ENCODE data around the gene CHD8.

The CHD8 gene, protein sequence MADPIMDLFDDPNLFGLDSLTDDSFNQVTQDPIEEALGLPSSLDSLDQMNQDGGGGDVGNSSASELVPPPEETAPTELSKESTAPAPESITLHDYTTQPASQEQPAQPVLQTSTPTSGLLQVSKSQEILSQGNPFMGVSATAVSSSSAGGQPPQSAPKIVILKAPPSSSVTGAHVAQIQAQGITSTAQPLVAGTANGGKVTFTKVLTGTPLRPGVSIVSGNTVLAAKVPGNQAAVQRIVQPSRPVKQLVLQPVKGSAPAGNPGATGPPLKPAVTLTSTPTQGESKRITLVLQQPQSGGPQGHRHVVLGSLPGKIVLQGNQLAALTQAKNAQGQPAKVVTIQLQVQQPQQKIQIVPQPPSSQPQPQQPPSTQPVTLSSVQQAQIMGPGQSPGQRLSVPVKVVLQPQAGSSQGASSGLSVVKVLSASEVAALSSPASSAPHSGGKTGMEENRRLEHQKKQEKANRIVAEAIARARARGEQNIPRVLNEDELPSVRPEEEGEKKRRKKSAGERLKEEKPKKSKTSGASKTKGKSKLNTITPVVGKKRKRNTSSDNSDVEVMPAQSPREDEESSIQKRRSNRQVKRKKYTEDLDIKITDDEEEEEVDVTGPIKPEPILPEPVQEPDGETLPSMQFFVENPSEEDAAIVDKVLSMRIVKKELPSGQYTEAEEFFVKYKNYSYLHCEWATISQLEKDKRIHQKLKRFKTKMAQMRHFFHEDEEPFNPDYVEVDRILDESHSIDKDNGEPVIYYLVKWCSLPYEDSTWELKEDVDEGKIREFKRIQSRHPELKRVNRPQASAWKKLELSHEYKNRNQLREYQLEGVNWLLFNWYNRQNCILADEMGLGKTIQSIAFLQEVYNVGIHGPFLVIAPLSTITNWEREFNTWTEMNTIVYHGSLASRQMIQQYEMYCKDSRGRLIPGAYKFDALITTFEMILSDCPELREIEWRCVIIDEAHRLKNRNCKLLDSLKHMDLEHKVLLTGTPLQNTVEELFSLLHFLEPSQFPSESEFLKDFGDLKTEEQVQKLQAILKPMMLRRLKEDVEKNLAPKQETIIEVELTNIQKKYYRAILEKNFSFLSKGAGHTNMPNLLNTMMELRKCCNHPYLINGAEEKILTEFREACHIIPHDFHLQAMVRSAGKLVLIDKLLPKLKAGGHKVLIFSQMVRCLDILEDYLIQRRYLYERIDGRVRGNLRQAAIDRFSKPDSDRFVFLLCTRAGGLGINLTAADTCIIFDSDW (N-terminal part only)
- long read RNA-seq, partial matches to known transcripts: 66 of 84 reads
- long read RNA-seq, other reads (novel, unspliced or antisense): 17 of 84 reads

DNA sequence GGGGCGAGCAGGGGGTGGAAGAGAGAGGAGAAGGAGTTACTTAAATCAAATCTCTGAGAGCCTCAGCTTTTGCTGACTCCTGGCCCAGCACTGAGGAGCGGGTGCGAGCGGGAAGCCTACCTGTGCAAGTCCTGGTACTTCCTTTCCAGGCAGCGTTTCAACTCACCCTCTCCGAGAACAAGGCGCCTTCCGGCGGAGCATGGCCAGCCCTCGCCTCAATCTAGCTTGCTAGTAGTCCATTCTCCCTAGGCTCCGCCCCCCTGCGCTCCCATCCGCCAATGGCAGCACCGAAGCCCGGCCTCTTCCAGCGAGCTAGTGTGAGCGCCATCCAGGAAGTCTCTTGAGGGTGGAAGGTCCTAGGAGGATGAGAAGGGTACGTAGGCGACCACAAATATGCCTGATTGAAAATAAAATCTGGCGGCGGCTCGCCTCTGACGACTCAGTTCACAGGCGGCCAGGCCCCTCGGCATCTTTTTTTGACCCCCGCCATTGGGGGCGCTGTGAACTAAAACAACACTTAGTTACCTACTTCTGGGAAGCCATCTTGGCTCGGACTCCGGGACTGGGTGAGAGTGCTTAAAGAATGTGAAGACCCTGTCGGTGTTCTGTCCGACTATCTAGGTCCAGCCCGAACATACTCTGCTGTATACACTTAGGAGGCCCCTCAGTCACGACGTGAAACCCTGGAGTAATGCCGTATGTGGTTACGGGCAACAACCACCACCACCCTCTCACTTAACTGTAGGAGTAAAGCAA, at the start of gene CHD8:
Gene CHD8 (minus strand): TSS at position 212 of the 756 bp plus-strand sequence. CDS start 24,480 bp downstream, outside the sequence.
- Histone ChIP-seq H3K27me3 (ENCODE audit: insufficient read depth, poor library complexity, severe bottlenecking) (no peaks in the 10 kb centered on the region), H3K4me3 (replicated peaks; ENCODE audit: insufficient read depth, low read length) (peak within 1 kb of the TSS; percentile 92), H3K27ac (replicated peaks) (peak within 1 kb of the TSS; percentile 85)
- DNase-seq (ENCODE audit: low read depth in 1 of 2, low spot score in 1 of 2): peak; percentile 100
- TF ChIP-seq, protein P1, sequence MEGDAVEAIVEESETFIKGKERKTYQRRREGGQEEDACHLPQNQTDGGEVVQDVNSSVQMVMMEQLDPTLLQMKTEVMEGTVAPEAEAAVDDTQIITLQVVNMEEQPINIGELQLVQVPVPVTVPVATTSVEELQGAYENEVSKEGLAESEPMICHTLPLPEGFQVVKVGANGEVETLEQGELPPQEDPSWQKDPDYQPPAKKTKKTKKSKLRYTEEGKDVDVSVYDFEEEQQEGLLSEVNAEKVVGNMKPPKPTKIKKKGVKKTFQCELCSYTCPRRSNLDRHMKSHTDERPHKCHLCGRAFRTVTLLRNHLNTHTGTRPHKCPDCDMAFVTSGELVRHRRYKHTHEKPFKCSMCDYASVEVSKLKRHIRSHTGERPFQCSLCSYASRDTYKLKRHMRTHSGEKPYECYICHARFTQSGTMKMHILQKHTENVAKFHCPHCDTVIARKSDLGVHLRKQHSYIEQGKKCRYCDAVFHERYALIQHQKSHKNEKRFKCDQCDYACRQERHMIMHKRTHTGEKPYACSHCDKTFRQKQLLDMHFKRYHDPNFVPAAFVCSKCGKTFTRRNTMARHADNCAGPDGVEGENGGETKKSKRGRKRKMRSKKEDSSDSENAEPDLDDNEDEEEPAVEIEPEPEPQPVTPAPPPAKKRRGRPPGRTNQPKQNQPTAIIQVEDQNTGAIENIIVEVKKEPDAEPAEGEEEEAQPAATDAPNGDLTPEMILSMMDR (IDR thresholded peaks at IDR 0.05; ENCODE audit: insufficient read depth, low read length): peak; percentile 25
- no peak; the same call in 1 of the 2 replicates for TF ChIP-seq SPI1 (IDR thresholded peaks at IDR 0.05; ENCODE audit: borderline replicate concordance, low read depth)
- peak; percentile 66 for TF ChIP-seq GABPA (IDR thresholded peaks at IDR 0.05; ENCODE audit: low read depth)
- peak; percentile 60 for TF ChIP-seq POLR2AphosphoS5 (IDR thresholded peaks at IDR 0.05; ENCODE audit: low read depth)
- TF ChIP-seq, protein P2, sequence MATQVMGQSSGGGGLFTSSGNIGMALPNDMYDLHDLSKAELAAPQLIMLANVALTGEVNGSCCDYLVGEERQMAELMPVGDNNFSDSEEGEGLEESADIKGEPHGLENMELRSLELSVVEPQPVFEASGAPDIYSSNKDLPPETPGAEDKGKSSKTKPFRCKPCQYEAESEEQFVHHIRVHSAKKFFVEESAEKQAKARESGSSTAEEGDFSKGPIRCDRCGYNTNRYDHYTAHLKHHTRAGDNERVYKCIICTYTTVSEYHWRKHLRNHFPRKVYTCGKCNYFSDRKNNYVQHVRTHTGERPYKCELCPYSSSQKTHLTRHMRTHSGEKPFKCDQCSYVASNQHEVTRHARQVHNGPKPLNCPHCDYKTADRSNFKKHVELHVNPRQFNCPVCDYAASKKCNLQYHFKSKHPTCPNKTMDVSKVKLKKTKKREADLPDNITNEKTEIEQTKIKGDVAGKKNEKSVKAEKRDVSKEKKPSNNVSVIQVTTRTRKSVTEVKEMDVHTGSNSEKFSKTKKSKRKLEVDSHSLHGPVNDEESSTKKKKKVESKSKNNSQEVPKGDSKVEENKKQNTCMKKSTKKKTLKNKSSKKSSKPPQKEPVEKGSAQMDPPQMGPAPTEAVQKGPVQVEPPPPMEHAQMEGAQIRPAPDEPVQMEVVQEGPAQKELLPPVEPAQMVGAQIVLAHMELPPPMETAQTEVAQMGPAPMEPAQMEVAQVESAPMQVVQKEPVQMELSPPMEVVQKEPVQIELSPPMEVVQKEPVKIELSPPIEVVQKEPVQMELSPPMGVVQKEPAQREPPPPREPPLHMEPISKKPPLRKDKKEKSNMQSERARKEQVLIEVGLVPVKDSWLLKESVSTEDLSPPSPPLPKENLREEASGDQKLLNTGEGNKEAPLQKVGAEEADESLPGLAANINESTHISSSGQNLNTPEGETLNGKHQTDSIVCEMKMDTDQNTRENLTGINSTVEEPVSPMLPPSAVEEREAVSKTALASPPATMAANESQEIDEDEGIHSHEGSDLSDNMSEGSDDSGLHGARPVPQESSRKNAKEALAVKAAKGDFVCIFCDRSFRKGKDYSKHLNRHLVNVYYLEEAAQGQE (IDR thresholded peaks at IDR 0.05; ENCODE audit: insufficient replicate concordance, low read depth): no peak

DNA sequence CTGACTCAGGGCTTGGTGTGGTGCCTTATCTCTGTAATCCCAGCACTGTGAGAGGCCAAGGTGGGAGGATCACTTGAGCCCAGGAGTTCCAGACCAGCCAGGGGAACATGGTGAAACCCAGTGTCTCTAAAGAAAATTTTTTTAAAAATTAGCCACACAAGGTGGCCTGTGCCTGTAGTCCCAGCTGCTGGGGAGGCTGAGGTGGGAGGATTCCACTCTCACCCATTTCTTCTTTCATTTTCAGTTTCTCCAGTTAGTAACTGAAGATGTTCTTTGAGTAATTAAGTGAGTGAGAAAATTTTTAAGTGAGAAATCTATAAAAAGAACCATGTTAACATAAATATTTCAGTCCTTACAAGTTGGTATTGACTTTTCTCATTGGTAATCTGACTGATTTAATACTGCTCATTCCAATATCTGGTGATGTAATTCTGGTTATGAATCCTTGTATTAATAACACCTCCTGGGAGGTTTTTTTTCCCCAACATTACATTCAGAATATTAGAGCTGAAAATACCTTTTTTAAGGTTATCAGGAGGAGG, 49.2 kb upstream of the CHD8 start:
- Histone ChIP-seq H3K27ac (replicated peaks) (no peak overlapping the region), H3K4me3 (replicated peaks; ENCODE audit: insufficient read depth, low read length) (no peak overlapping the region), H3K27me3 (ENCODE audit: insufficient read depth, poor library complexity, severe bottlenecking) (no peaks in the 10 kb centered on the region)
- TF ChIP-seq SPI1 (IDR thresholded peaks at IDR 0.05; ENCODE audit: borderline replicate concordance, low read depth): no peak
- TF ChIP-seq, protein P1 (IDR thresholded peaks at IDR 0.05; ENCODE audit: insufficient read depth, low read length): no peak
- no peak for TF ChIP-seq POLR2AphosphoS5 (IDR thresholded peaks at IDR 0.05; ENCODE audit: low read depth)
- TF ChIP-seq, protein P2 (IDR thresholded peaks at IDR 0.05; ENCODE audit: insufficient replicate concordance, low read depth): no peak
- no peak for TF ChIP-seq GABPA (IDR thresholded peaks at IDR 0.05; ENCODE audit: low read depth)
- DNase-seq (ENCODE audit: low read depth in 1 of 2, low spot score in 1 of 2): no peak
